ENCODE data around the gene ATG9B. TPM values are rescaled to one million over a fixed set of nuclear protein-coding genes. Genes with fewer than 3 reads are reported as not detected.
A peak's percentile ranks its signal among the peaks of the same experiment; 100 is the strongest.

The ATG9B gene
- total and polyA plus RNA-seq, 9 of the 15 experiments (the other 6 are each of a cell fraction or from before 2014, with no cell fraction given), result 0.29 to 8.0 (median 2.1) TPM

- TF ChIP-seq SRSF3 (IDR thresholded peaks at IDR 0.05; ENCODE audit: insufficient read depth, low read length), result 0 out of 2 replicates have a peak, but pooled peaks have one; percentile 68
Measured at GRCh38 chr7:151010307-151011096, 13.8 kb downstream of the ATG9B start (continued).

GRCh38 chr7:151010037-151010306 is 14.3 kb downstream of the ATG9B start:
- H3K36me3 ChIP-seq (ENCODE audit: control insufficient read depth, insufficient read depth, low read length), result peaks cover 32% of the 10 kb centered on the region; the same call in 2 of the 3 replicates
- peaks cover 45% of the 10 kb centered on the region for H3K79me2 ChIP-seq (ENCODE audit: control insufficient read depth, insufficient read depth, low read length)
- ATAC-seq (no peak; the same call in 1 of the 3 replicates), DNase-seq (ENCODE audit: extremely low read depth in 1 of 4, low spot score in 3 of 4) (no peak), FAIRE-seq (no peak)
- no peaks in the 10 kb centered on the region for H4K20me1 ChIP-seq (replicated peaks; ENCODE audit: control insufficient read depth, insufficient read depth, low read length)
- peak overlapping the region; percentile 77 to 94 for H3K9ac ChIP-seq (ENCODE audit: insufficient read depth in 1 of 2, low read depth in 2 of 2, low read length in 2 of 2)
- H3K27ac ChIP-seq (ENCODE audit: extremely low read depth, low read depth, low read length), result peak overlapping the region; percentile 85
- H3K27me3 ChIP-seq (ENCODE audit: control insufficient read depth in 2 of 2, insufficient read depth in 2 of 2, low read length in 2 of 2), result no peaks in the 10 kb centered on the region; a peak in 1 of 5 replicates
- intact Hi-C loops (cut with micrococcal nuclease), result loop anchor here (10.0 kb wide), 1 partner anchor 165 kb away; no protein-coding TSS in a partner anchor
- H3K4me3 ChIP-seq, result peak overlapping the region; percentile 57
- in situ Hi-C loops (cut with MboI), result no loop called here
- H3K9me3 ChIP-seq (replicated peaks; ENCODE audit: control insufficient read depth, insufficient read depth, low read depth, low read length), result no peaks in the 10 kb centered on the region
- 11% methylated on average over 7 of the region's 7 CpGs for WGBS (ENCODE audit: insufficient coverage, low coverage, missing lambda C conversion rate)
- peaks cover 42 to 76% of the 10 kb centered on the region in 2 experiments for H3K4me1 ChIP-seq (replicated peaks in 1 of 2; ENCODE audit: control insufficient read depth in 2 of 2, insufficient read depth in 2 of 2, low read length in 2 of 2)
- BruUV-seq (replicated peaks), result no TSS peak
- POLR2A ChIA-PET, result interaction anchor here (0.6 to 8.4 kb wide), 13 partner anchors 12 to 689 kb away, joined by 3 to 146 read pairs (median 4); partner anchors contain the start of genes ABCB8, ATG9B and FASTK
- CTCF ChIA-PET (ENCODE audit: low intra/inter-chr PET ratio), result interaction anchor here (0.9 to 3.5 kb wide), 3 partner anchors 43 to 101 kb away, joined by 3 to 15 read pairs (median 5); no protein-coding TSS in a partner anchor
- H3K9me1 ChIP-seq (ENCODE audit: control insufficient read depth, insufficient read depth, low read length), result no peaks in the 10 kb centered on the region
- peak overlapping the region; percentile 100 for H3K4me2 ChIP-seq (ENCODE audit: insufficient read depth, low read length)
- peak overlapping the region; percentile 92 for H2AFZ ChIP-seq (ENCODE audit: low read depth, low read length)
- TF ChIP-seq CLOCK (CRISPR knock-in tag; IDR thresholded peaks at IDR 0.05; ENCODE audit: borderline replicate concordance) (no peak), CBX1 (IDR thresholded peaks at IDR 0.05; ENCODE audit: low read depth) (no peak), THAP12 (CRISPR knock-in tag; IDR thresholded peaks at IDR 0.05) (peak; percentile 78; the same call in 1 of the 2 replicates), MLX (CRISPR knock-in tag; conservative IDR thresholded peaks at IDR 0.05) (peak in 1 of 2 experiments; percentile 75; a peak in 1 of 4 replicates), NRF1 (conservative IDR thresholded peaks at IDR 0.05 in 1 of 2, IDR thresholded peaks at IDR 0.05 in 1 of 2) (0 out of 4 replicates have a peak, but pooled peaks have one; percentile 26 to 39), SP1 (CRISPR knock-in tag; IDR thresholded peaks at IDR 0.05) (no peak), RHOXF2B (CRISPR knock-in tag; conservative IDR thresholded peaks at IDR 0.05) (0 out of 2 replicates have a peak, but pooled peaks have one; percentile 31), ZHX1 (conservative IDR thresholded peaks at IDR 0.05; ENCODE audit: low read length) (no peak)
